Measurements from ENCODE around the gene SUSD3. TPM values are rescaled to one million over a fixed set of nuclear protein-coding genes. Genes with fewer than 3 reads are reported as not detected.
A peak's percentile ranks its signal among the peaks of the same experiment; 100 is the strongest.

SUSD3 gene
- total RNA-seq, 2 experiments from 2014 or later = 81.1 to 85.8 TPM

DNA sequence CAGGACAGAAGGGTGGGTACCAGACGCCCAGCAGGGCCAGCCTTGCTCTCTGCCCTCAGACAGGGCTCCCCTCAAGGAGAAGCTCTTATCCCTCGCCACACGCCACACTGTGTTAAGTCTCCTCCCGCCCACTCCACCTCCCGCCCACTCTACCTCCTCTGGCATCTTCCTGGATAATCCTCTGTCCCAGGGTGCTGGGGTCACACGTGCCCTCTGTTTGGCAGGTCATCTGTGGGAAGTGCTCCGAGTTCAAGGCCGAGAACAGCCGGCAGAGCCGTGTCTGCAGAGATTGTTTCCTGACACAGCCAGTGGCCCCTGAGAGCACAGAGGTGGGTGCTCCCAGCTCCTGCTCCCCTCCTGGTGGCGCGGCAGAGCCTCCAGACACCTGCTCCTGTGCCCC lies 26.0 kb upstream of the SUSD3 start:
- POLR2A ChIA-PET = no interaction called here
- no peak overlapping the region for H3K4me3 Mint-ChIP-seq
- peak overlapping the region; percentile 82 for H3K27ac Mint-ChIP-seq
- H3K4me1 Mint-ChIP-seq = peaks cover 42% of the 10 kb centered on the region
- CTCF ChIA-PET = interaction anchor here (1.1 kb wide), 1 partner anchor 27 kb away, joined by 4 read pairs; no protein-coding TSS in a partner anchor
- no peaks in the 10 kb centered on the region for H3K9me3 Mint-ChIP-seq
- peaks cover 64% of the 10 kb centered on the region for H3K36me3 Mint-ChIP-seq (ENCODE audit: low read depth)
- DNase-seq = no peak
- no peaks in the 10 kb centered on the region for H3K27me3 Mint-ChIP-seq

DNA sequence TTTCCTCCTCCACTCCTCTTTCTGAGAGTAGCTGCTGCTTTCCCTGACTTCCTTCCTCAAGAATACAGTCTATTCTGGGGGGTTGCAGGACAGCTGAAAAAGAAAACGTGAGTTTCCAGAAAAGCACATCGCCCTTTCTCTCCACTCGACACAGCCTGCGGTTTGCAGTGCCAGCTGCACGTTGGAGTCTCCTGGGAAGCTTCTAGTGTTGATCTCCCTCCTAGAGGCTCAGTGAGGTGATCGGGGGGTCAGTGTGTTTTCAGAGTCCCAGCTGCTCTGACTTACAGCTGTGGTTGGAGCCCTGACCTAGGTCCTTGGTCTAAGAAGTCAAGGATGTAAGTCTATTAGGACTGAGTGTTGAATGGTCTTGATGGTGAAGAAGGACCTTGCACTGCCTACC lies 25.0 kb upstream of the SUSD3 start:
- H3K27me3 Mint-ChIP-seq = no peaks in the 10 kb centered on the region
- no peak for DNase-seq
- POLR2A ChIA-PET = no interaction called here
- peaks cover 55% of the 10 kb centered on the region for H3K36me3 Mint-ChIP-seq (ENCODE audit: low read depth)
- H3K4me1 Mint-ChIP-seq = peaks cover 37% of the 10 kb centered on the region
- no peak overlapping the region for H3K4me3 Mint-ChIP-seq
- H3K9me3 Mint-ChIP-seq = no peaks in the 10 kb centered on the region
- H3K27ac Mint-ChIP-seq = peak overlapping the region; percentile 72
- CTCF ChIA-PET = interaction anchor here (0.8 to 0.9 kb wide), 2 partner anchors 14 to 23 kb away, joined by 3 to 4 read pairs; no protein-coding TSS in a partner anchor

DNA sequence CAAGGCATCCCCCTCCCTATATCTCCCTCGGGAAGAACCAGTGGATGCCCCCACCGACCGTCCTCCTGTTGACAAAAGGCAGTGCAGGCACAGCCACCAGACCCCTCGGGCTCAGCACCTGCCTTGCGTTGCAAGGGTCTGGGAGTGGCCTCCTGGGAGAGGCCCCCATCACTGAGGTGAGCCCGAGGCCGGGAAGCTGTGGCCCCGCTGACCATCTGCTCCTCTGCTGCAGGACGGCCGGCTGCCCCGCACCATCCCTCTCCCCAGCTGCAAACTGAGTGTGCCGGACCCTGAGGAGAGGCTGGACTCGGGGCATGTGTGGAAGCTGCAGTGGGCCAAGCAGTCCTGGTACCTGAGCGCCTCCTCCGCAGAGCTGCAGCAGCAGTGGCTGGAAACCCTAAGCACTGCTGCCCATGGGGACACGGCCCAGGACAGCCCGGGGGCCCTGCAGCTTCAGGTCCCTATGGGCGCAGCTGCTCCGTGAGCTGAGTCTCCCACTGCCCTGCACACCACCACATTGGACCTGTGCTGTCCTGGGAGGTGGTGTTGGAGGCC lies 23.3 kb upstream of the SUSD3 start:
- H3K27ac Mint-ChIP-seq = no peak overlapping the region
- H3K4me3 Mint-ChIP-seq = no peak overlapping the region
- peaks cover 22% of the 10 kb centered on the region for H3K4me1 Mint-ChIP-seq
- DNase-seq = no peak
- ChIA-PET POLR2A (interaction anchor here (0.6 kb wide), 1 partner anchor 13 kb away, joined by 4 read pairs; no protein-coding TSS in a partner anchor), CTCF (interaction anchor here (0.6 to 2.4 kb wide), 3 partner anchors 10 to 46 kb away, joined by 3 to 7 read pairs (median 4); no protein-coding TSS in a partner anchor)
- H3K9me3 Mint-ChIP-seq = no peaks in the 10 kb centered on the region
- no peaks in the 10 kb centered on the region for H3K27me3 Mint-ChIP-seq
- H3K36me3 Mint-ChIP-seq (ENCODE audit: low read depth) = peaks cover 45% of the 10 kb centered on the region

DNA sequence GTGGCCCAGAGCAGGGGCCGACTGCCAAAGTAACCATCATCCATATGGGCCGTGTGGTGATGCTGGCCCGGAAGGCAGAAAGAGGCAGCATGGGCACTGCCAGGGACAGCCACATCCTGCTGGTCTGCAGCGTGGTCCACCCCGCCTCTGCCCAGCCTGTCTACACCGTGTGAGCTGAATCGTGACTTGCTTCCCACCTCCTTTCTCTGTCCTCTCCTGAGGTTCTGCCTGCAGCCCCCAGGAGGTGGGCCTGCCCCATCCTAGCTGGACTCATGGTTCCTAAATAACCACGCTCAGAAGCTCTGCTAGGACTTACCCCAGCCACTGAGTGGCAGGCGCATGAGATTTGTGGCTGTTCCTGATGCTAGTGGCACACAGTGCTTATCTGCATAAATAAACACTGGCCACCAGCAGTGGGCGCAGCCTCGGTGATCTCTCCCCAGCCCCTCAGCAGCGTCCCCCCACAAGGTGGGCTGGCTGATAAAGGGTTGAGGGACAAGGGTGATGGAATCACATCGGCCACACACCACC lies 22.6 kb upstream of the SUSD3 start:
- Mint-ChIP-seq H3K9me3 (no peaks in the 10 kb centered on the region), H3K4me3 (no peak overlapping the region), H3K27me3 (no peaks in the 10 kb centered on the region), H3K27ac (no peak overlapping the region), H3K36me3 (ENCODE audit: low read depth) (peaks cover 39% of the 10 kb centered on the region), H3K4me1 (peaks cover 20% of the 10 kb centered on the region)
- no peak for DNase-seq
- ChIA-PET CTCF (interaction anchor here (0.6 to 2.4 kb wide), 4 partner anchors 11 to 46 kb away, joined by 3 to 7 read pairs (median 4); no protein-coding TSS in a partner anchor), POLR2A (interaction anchor here (0.6 kb wide), 1 partner anchor 12 kb away, joined by 4 read pairs; no protein-coding TSS in a partner anchor)

DNA sequence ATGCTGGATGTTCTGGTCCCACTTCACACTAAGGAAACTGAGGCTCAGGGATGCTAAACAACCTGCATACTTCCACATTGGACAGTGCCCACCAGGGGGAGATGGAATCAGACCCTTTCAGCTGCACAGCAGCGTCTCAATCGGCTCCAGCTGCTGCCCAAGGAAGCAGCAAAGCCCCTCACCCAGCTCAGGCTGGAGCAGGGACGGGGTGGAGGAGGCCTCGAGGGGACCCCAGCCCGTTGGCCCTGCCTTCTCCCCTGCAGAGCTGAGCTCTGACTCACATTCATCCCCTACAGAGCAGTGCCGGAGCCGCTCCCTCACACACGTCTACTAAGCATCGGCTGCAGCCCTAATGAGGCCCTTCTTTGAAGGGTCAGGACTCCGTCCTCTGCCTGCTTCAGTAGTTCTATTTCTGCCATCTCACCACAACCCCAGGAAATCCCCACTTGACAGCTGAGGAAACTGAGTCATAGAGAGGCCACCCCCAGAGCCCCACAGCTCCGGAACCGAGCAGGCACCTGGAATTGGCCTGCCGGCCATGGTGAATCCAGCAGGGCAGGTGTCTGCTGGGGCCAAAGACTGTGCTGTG lies 21.5 kb upstream of the SUSD3 start:
- CTCF ChIA-PET = interaction anchor here (0.9 to 2.4 kb wide), 4 partner anchors 9 to 12 kb away, joined by 3 to 7 read pairs (median 4); no protein-coding TSS in a partner anchor
- H3K4me3 Mint-ChIP-seq = no peak overlapping the region

DNA sequence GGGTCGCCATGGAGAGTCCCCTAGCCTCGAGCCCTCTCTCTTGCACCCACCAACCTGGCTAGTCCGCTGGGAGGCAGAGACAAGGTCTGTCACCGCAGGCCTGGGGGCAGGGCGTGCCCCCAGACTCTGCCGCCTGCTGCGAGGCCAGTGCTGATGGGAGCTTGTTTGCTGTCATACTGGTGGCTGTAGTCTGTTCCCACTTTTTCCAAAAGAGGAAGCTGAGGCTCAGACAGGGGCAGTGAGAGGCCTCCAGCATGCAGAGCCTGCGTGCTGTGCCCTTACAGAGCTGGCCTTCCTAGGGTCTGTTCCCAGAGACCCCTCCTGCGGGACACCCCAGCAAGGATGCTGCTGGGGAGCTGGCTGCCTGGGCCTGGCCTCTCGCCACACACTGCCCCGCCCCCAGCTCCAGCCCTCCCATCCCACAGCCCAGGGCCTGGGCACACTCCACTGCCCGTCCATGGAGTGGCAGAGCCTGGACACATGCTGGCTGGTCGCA lies 21.0 kb upstream of the SUSD3 start:
- ChIA-PET POLR2A (interaction anchor here (0.6 to 0.7 kb wide), 2 partner anchors 9 to 117 kb away, joined by 3 read pairs; no protein-coding TSS in a partner anchor), CTCF (interaction anchor here (1.2 to 1.6 kb wide), 2 partner anchors 9 to 11 kb away, joined by 3 to 5 read pairs; no protein-coding TSS in a partner anchor)
- no peak overlapping the region for H3K4me3 Mint-ChIP-seq
- H3K27ac Mint-ChIP-seq = peak overlapping the region; percentile 75
- no peak for DNase-seq
- H3K9me3 Mint-ChIP-seq = no peaks in the 10 kb centered on the region
- peaks cover 28% of the 10 kb centered on the region for H3K4me1 Mint-ChIP-seq
- no peaks in the 10 kb centered on the region for H3K27me3 Mint-ChIP-seq
- H3K36me3 Mint-ChIP-seq (ENCODE audit: low read depth) = peaks cover 28% of the 10 kb centered on the region

More for the DNA sequence above, 21.5 kb upstream of the SUSD3 start:
- peaks cover 26% of the 10 kb centered on the region for H3K4me1 Mint-ChIP-seq
- no peaks in the 10 kb centered on the region for H3K27me3 Mint-ChIP-seq
- no peak for DNase-seq
- no peaks in the 10 kb centered on the region for H3K9me3 Mint-ChIP-seq
- peak overlapping the region; percentile 75 for H3K27ac Mint-ChIP-seq
- peaks cover 33% of the 10 kb centered on the region for H3K36me3 Mint-ChIP-seq (ENCODE audit: low read depth)
- POLR2A ChIA-PET = interaction anchor here (0.6 kb wide), 2 partner anchors 8 to 116 kb away, joined by 3 to 4 read pairs; no protein-coding TSS in a partner anchor

DNA sequence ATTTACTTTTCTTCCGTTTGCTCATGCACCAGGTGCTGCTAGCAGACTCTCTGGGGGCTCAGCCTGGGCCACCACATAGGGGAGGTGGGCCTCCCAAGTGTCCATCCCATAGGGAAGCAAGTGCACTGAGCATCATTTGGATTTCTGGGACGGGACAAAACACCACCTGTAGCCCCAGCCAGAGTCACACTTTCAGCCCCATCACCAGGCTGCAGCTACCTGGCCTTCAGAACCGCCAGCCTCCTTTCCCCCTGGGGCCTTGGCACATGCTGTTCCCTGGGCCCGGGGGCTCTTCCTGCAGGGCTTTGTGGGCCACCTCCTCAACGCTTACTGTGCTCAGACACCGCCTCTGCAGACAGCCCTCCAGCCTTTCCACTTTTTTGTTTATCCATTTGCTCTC lies 19.6 kb upstream of the SUSD3 start:
- no peaks in the 10 kb centered on the region for H3K9me3 Mint-ChIP-seq
- CTCF ChIA-PET = interaction anchor here (1.6 kb wide), 1 partner anchor 14 kb away, joined by 5 read pairs; no protein-coding TSS in a partner anchor
- H3K27me3 Mint-ChIP-seq = no peaks in the 10 kb centered on the region
- H3K36me3 Mint-ChIP-seq (ENCODE audit: low read depth) = peaks cover 17% of the 10 kb centered on the region
- peaks cover 38% of the 10 kb centered on the region for H3K4me1 Mint-ChIP-seq
- H3K27ac Mint-ChIP-seq = peak overlapping the region; percentile 14
- POLR2A ChIA-PET = no interaction called here
- no peak overlapping the region for H3K4me3 Mint-ChIP-seq
- DNase-seq = no peak

DNA sequence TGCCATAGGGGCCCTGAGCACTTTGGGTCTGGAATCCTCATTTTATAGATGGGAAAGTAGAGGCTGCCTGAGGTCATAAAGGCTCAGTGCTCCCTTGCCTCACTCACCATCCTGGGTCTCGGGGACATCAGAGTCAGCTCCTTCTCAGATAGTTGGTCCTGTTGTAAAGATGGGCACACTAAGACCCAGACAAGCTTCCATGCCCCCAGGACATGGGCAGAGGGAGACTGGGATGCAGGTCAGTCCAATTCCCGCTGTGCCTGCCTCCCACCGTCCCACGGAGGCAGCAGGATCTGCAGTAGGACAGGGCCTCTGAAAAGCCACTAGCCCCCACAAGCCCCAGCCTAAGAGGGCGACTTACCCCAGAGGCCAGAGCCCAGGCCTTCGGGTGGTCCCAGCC lies 19.0 kb upstream of the SUSD3 start:
- Mint-ChIP-seq H3K36me3 (ENCODE audit: low read depth) (peaks cover 12% of the 10 kb centered on the region), H3K27ac (peak overlapping the region; percentile 14), H3K4me3 (no peak overlapping the region), H3K27me3 (no peaks in the 10 kb centered on the region), H3K9me3 (no peaks in the 10 kb centered on the region), H3K4me1 (peaks cover 38% of the 10 kb centered on the region)
- ChIA-PET CTCF (interaction anchor here (1.6 to 2.3 kb wide), 3 partner anchors 11 to 36 kb away, joined by 3 to 7 read pairs (median 5); no protein-coding TSS in a partner anchor), POLR2A (no interaction called here)
- DNase-seq = no peak

DNA sequence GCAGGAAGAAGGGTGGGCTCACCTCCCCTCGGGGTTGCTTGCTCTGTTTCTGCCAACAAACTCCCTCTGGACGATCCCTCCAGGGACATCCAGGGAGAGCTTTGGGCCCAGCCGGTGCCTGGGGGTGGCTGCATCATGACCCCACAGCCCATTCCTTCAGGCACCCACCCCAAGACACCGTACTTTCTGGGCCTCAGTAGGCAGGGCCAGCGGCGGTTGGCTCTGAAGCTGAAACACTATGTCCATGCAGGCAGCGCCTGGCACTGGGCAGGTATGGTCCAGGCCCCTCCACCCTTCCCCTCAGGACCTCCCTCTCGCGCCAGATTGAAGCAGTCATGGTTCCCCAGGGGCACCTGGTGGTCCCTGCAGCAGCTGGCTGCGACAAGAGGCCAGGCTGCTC lies 18.5 kb upstream of the SUSD3 start:
- ChIA-PET POLR2A (no interaction called here), CTCF (interaction anchor here (1.6 to 2.3 kb wide), 3 partner anchors 11 to 36 kb away, joined by 3 to 7 read pairs (median 5); no protein-coding TSS in a partner anchor)
- Mint-ChIP-seq H3K27me3 (no peaks in the 10 kb centered on the region), H3K4me3 (no peak overlapping the region), H3K9me3 (no peaks in the 10 kb centered on the region), H3K36me3 (ENCODE audit: low read depth) (peaks cover 12% of the 10 kb centered on the region), H3K4me1 (peaks cover 38% of the 10 kb centered on the region), H3K27ac (no peak overlapping the region)
- DNase-seq = no peak

DNA sequence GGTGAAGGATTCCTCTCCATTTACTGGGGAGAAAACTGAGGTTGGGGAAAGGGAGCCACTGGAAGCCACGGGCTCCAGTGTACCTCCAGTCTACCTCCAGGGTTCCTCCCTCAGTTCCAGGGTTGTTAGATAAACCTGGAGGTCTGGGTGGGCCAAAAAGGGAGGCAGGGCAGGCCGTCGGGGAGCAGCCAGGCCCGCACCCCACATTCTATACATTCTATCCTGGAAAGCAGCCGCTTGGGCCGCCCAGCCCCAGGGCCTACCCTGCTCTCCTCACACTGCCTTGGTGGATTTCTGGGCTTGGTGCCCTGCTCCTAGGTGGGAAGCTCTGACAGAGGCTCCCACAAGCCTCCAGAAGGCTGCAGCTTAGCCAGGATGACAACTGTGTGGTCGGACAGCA lies 18.1 kb upstream of the SUSD3 start:
- ChIA-PET CTCF (interaction anchor here (1.2 to 2.3 kb wide), 5 partner anchors 10 to 36 kb away, joined by 3 to 7 read pairs (median 4); no protein-coding TSS in a partner anchor), POLR2A (no interaction called here)
- no peak overlapping the region for H3K4me3 Mint-ChIP-seq
- H3K9me3 Mint-ChIP-seq = no peaks in the 10 kb centered on the region
- peaks cover 38% of the 10 kb centered on the region for H3K4me1 Mint-ChIP-seq
- H3K36me3 Mint-ChIP-seq (ENCODE audit: low read depth) = peaks cover 12% of the 10 kb centered on the region
- DNase-seq = no peak
- no peak overlapping the region for H3K27ac Mint-ChIP-seq
- H3K27me3 Mint-ChIP-seq = no peaks in the 10 kb centered on the region

DNA sequence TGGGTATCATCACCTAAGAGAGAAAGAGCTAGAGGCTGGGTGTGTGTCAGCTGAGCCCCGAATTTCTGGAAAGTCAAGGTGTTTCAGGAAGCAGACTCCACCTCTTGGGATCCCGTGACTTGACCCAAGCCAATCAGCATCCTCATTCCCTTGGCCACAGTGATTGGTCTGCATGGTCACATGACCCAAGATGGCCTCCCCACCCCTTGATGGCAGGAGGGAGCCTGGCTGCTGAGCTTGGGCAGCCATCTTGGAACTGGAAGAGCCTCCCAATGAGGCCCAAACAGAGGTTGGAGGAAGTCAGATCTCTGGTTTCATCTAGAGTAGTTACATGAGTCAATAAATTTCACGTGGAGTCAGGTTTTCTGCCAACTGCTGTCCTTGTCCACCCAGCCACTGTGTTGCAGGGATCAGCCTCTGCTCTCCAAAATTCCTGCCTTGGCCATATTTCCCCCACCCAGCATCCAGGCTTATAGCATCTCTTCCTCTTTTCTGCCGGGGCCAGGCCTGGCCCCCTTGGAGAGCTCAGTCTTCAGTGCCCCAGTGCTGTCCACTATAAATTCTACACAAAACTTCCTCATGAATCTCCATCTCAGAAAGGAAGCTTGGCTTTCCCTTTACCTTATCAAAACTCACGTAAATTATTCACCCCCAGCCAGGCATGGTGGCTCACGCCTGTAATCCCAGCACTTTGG lies 17.2 kb upstream of the SUSD3 start:
- ChIA-PET POLR2A (no interaction called here), CTCF (interaction anchor here (0.9 to 2.3 kb wide), 6 partner anchors 9 to 37 kb away, joined by 3 to 7 read pairs (median 4); no protein-coding TSS in a partner anchor)
- peak overlapping the region; percentile 73 for H3K27ac Mint-ChIP-seq
- H3K9me3 Mint-ChIP-seq = no peaks in the 10 kb centered on the region
- H3K27me3 Mint-ChIP-seq = no peaks in the 10 kb centered on the region
- H3K4me1 Mint-ChIP-seq = peaks cover 38% of the 10 kb centered on the region
- no peak overlapping the region for H3K4me3 Mint-ChIP-seq
- H3K36me3 Mint-ChIP-seq (ENCODE audit: low read depth) = peaks cover 10% of the 10 kb centered on the region
- no peak for DNase-seq

DNA sequence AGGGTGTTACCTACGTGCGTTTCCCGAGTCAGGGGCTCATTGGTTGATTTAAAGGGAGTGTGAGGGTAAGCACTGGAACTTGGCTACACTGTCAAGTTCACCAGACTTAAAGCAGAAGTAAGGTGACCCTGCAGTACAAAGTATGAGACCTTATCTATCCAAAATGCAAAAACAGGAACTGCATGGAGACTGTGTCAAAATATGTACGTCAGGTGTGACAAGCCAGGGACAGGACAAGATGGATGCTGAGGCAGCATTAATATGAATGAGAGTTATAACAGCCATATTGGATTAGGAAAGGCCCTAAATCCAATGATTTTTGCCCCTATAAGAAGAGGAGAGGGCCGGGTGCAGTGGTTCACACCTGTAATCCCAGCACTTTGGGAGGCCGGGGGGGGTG lies 15.4 kb upstream of the SUSD3 start:
- H3K4me3 Mint-ChIP-seq = no peak overlapping the region
- CTCF ChIA-PET = no interaction called here
- H3K36me3 Mint-ChIP-seq (ENCODE audit: low read depth) = peaks cover 7% of the 10 kb centered on the region
- H3K9me3 Mint-ChIP-seq = no peaks in the 10 kb centered on the region
- POLR2A ChIA-PET = no interaction called here
- H3K4me1 Mint-ChIP-seq = peaks cover 33% of the 10 kb centered on the region
- H3K27ac Mint-ChIP-seq = peak overlapping the region; percentile 47
- no peak for DNase-seq
- H3K27me3 Mint-ChIP-seq = no peaks in the 10 kb centered on the region

Measured in activated CD4-positive, alpha-beta T cell treated with anti-CD3 and anti-CD28 coated beads, Interleukin-2, amount 10 ng/mL, durations not matched to agents 7 days and 5 days (primary cell).